ENCODE results near the gene PLBD1.

The PLBD1 gene

GRCh38 chr12:14514154-14514842, 53.4 kb downstream of the PLBD1 start:
- Histone ChIP-seq H3K27me3 (ENCODE audit: control insufficient read depth in 2 of 2, insufficient read depth in 2 of 2, low read length in 2 of 2) (no peaks in the 10 kb centered on the region), H3K4me3 (ENCODE audit: low read length in 2 of 2) (no peak overlapping the region), H3K27ac (ENCODE audit: low read depth in 2 of 2, low read length in 2 of 2) (peak overlapping the region; percentile 57 to 60), H3K9ac (ENCODE audit: low read depth in 1 of 2, low read length in 2 of 2) (no peak overlapping the region), H3K9me3 (ENCODE audit: control insufficient read depth in 2 of 2, low read length in 2 of 2) (no peaks in the 10 kb centered on the region), H3K4me1 (ENCODE audit: control insufficient read depth in 2 of 2, insufficient read depth in 2 of 2, low read length in 2 of 2) (peaks cover 2 to 3% of the 10 kb centered on the region in 2 donors), H3K36me3 (ENCODE audit: control insufficient read depth in 2 of 2, insufficient read depth in 2 of 2, low read length in 2 of 2) (no peaks in the 10 kb centered on the region)

- Histone ChIP-seq H3K4me1 (ENCODE audit: control insufficient read depth in 2 of 2, insufficient read depth in 2 of 2, low read length in 2 of 2) (peaks cover 0 to 3% of the 10 kb centered on the region in 2 donors), H3K9me3 (ENCODE audit: control insufficient read depth in 2 of 2, low read length in 2 of 2) (no peaks in the 10 kb centered on the region), H3K36me3 (ENCODE audit: control insufficient read depth in 2 of 2, insufficient read depth in 2 of 2, low read length in 2 of 2) (peaks cover 5 to 6% of the 10 kb centered on the region in 2 donors), H3K4me3 (ENCODE audit: low read length in 2 of 2) (no peak overlapping the region), H3K27ac (ENCODE audit: low read depth in 2 of 2, low read length in 2 of 2) (no peak overlapping the region), H3K9ac (ENCODE audit: low read depth in 1 of 2, low read length in 2 of 2) (no peak overlapping the region), H3K27me3 (ENCODE audit: control insufficient read depth in 2 of 2, insufficient read depth in 2 of 2, low read length in 2 of 2) (no peaks in the 10 kb centered on the region)
These were observed 57.1 kb downstream of the PLBD1 start for GRCh38 chr12:14510574-14510973.

GRCh38 chr12:14505626-14506596, 61.8 kb downstream of the PLBD1 start:
- Histone ChIP-seq H3K36me3 (ENCODE audit: control insufficient read depth in 2 of 2, insufficient read depth in 2 of 2, low read length in 2 of 2) (peaks cover 18 to 25% of the 10 kb centered on the region in 2 donors), H3K4me1 (ENCODE audit: control insufficient read depth in 2 of 2, insufficient read depth in 2 of 2, low read length in 2 of 2) (no peaks in the 10 kb centered on the region), H3K4me3 (ENCODE audit: low read length in 2 of 2) (no peak overlapping the region), H3K9me3 (ENCODE audit: control insufficient read depth in 2 of 2, low read length in 2 of 2) (no peaks in the 10 kb centered on the region), H3K27ac (ENCODE audit: low read depth in 2 of 2, low read length in 2 of 2) (no peak overlapping the region), H3K9ac (ENCODE audit: low read depth in 1 of 2, low read length in 2 of 2) (no peak overlapping the region), H3K27me3 (ENCODE audit: control insufficient read depth in 2 of 2, insufficient read depth in 2 of 2, low read length in 2 of 2) (no peaks in the 10 kb centered on the region)

- H3K4me1 ChIP-seq (ENCODE audit: control insufficient read depth in 2 of 2, insufficient read depth in 2 of 2, low read length in 2 of 2) = no peaks in the 10 kb centered on the region
- H3K9ac ChIP-seq (ENCODE audit: low read depth in 1 of 2, low read length in 2 of 2) = no peak overlapping the region
- H3K27ac ChIP-seq (ENCODE audit: low read depth in 2 of 2, low read length in 2 of 2) = no peak overlapping the region
- H3K4me3 ChIP-seq (ENCODE audit: low read length in 2 of 2) = no peak overlapping the region
- no peaks in the 10 kb centered on the region for H3K9me3 ChIP-seq (ENCODE audit: control insufficient read depth in 2 of 2, low read length in 2 of 2)
- peaks cover 44 to 59% of the 10 kb centered on the region in 2 donors for H3K36me3 ChIP-seq (ENCODE audit: control insufficient read depth in 2 of 2, insufficient read depth in 2 of 2, low read length in 2 of 2)
- H3K27me3 ChIP-seq (ENCODE audit: control insufficient read depth in 2 of 2, insufficient read depth in 2 of 2, low read length in 2 of 2) = no peaks in the 10 kb centered on the region
These were observed 72.4 kb downstream of the PLBD1 start for GRCh38 chr12:14495326-14495725.

- Histone ChIP-seq H3K27me3 (ENCODE audit: control insufficient read depth in 2 of 2, insufficient read depth in 2 of 2, low read length in 2 of 2) (no peaks in the 10 kb centered on the region), H3K36me3 (ENCODE audit: control insufficient read depth in 2 of 2, insufficient read depth in 2 of 2, low read length in 2 of 2) (peaks cover 54 to 66% of the 10 kb centered on the region in 2 donors), H3K27ac (ENCODE audit: low read depth in 2 of 2, low read length in 2 of 2) (no peak overlapping the region), H3K9me3 (ENCODE audit: control insufficient read depth in 2 of 2, low read length in 2 of 2) (no peaks in the 10 kb centered on the region), H3K4me3 (ENCODE audit: low read length in 2 of 2) (no peak overlapping the region), H3K4me1 (ENCODE audit: control insufficient read depth in 2 of 2, insufficient read depth in 2 of 2, low read length in 2 of 2) (no peaks in the 10 kb centered on the region), H3K9ac (ENCODE audit: low read depth in 1 of 2, low read length in 2 of 2) (no peak overlapping the region)
These were observed 84.8 kb downstream of the PLBD1 start for GRCh38 chr12:14482886-14483285.

GRCh38 chr12:14482361-14482760, 85.3 kb downstream of the PLBD1 start:
- H3K9me3 ChIP-seq (ENCODE audit: control insufficient read depth in 2 of 2, low read length in 2 of 2) = no peaks in the 10 kb centered on the region
- H3K36me3 ChIP-seq (ENCODE audit: control insufficient read depth in 2 of 2, insufficient read depth in 2 of 2, low read length in 2 of 2) = peaks cover 51 to 68% of the 10 kb centered on the region in 2 donors
- H3K27me3 ChIP-seq (ENCODE audit: control insufficient read depth in 2 of 2, insufficient read depth in 2 of 2, low read length in 2 of 2) = no peaks in the 10 kb centered on the region
- no peak overlapping the region for H3K4me3 ChIP-seq (ENCODE audit: low read length in 2 of 2)
- no peaks in the 10 kb centered on the region for H3K4me1 ChIP-seq (ENCODE audit: control insufficient read depth in 2 of 2, insufficient read depth in 2 of 2, low read length in 2 of 2)
- H3K27ac ChIP-seq (ENCODE audit: low read depth in 2 of 2, low read length in 2 of 2) = no peak overlapping the region
- no peak overlapping the region for H3K9ac ChIP-seq (ENCODE audit: low read depth in 1 of 2, low read length in 2 of 2)

GRCh38 chr12:14481201-14481600, 86.5 kb downstream of the PLBD1 start:
- Histone ChIP-seq H3K9me3 (ENCODE audit: control insufficient read depth in 2 of 2, low read length in 2 of 2) (no peaks in the 10 kb centered on the region), H3K36me3 (ENCODE audit: control insufficient read depth in 2 of 2, insufficient read depth in 2 of 2, low read length in 2 of 2) (peaks cover 50 to 65% of the 10 kb centered on the region in 2 donors), H3K27me3 (ENCODE audit: control insufficient read depth in 2 of 2, insufficient read depth in 2 of 2, low read length in 2 of 2) (no peaks in the 10 kb centered on the region), H3K27ac (ENCODE audit: low read depth in 2 of 2, low read length in 2 of 2) (no peak overlapping the region), H3K9ac (ENCODE audit: low read depth in 1 of 2, low read length in 2 of 2) (no peak overlapping the region), H3K4me1 (ENCODE audit: control insufficient read depth in 2 of 2, insufficient read depth in 2 of 2, low read length in 2 of 2) (no peaks in the 10 kb centered on the region), H3K4me3 (ENCODE audit: low read length in 2 of 2) (no peak overlapping the region)

- Histone ChIP-seq H3K9ac (ENCODE audit: low read depth in 1 of 2, low read length in 2 of 2) (no peak overlapping the region), H3K27me3 (ENCODE audit: control insufficient read depth in 2 of 2, insufficient read depth in 2 of 2, low read length in 2 of 2) (no peaks in the 10 kb centered on the region), H3K27ac (ENCODE audit: low read depth in 2 of 2, low read length in 2 of 2) (no peak overlapping the region), H3K4me3 (ENCODE audit: low read length in 2 of 2) (no peak overlapping the region), H3K9me3 (ENCODE audit: control insufficient read depth in 2 of 2, low read length in 2 of 2) (peaks cover 0 to 2% of the 10 kb centered on the region in 2 donors), H3K36me3 (ENCODE audit: control insufficient read depth in 2 of 2, insufficient read depth in 2 of 2, low read length in 2 of 2) (peaks cover 44 to 54% of the 10 kb centered on the region in 2 donors), H3K4me1 (ENCODE audit: control insufficient read depth in 2 of 2, insufficient read depth in 2 of 2, low read length in 2 of 2) (no peaks in the 10 kb centered on the region)
These were observed 88.7 kb downstream of the PLBD1 start for GRCh38 chr12:14479004-14479403.

- Histone ChIP-seq H3K4me1 (ENCODE audit: control insufficient read depth in 2 of 2, insufficient read depth in 2 of 2, low read length in 2 of 2) (no peaks in the 10 kb centered on the region), H3K4me3 (ENCODE audit: low read length in 2 of 2) (no peak overlapping the region), H3K27ac (ENCODE audit: low read depth in 2 of 2, low read length in 2 of 2) (no peak overlapping the region), H3K36me3 (ENCODE audit: control insufficient read depth in 2 of 2, insufficient read depth in 2 of 2, low read length in 2 of 2) (peaks cover 39 to 40% of the 10 kb centered on the region in 2 donors), H3K9me3 (ENCODE audit: control insufficient read depth in 2 of 2, low read length in 2 of 2) (peaks cover 10 to 12% of the 10 kb centered on the region in 2 donors), H3K27me3 (ENCODE audit: control insufficient read depth in 2 of 2, insufficient read depth in 2 of 2, low read length in 2 of 2) (no peaks in the 10 kb centered on the region), H3K9ac (ENCODE audit: low read depth in 1 of 2, low read length in 2 of 2) (no peak overlapping the region)
These were observed 93.9 kb downstream of the PLBD1 start for GRCh38 chr12:14473707-14474287.

- H3K36me3 ChIP-seq (ENCODE audit: control insufficient read depth in 2 of 2, insufficient read depth in 2 of 2, low read length in 2 of 2) = peaks cover 29 to 36% of the 10 kb centered on the region in 2 donors
- H3K27me3 ChIP-seq (ENCODE audit: control insufficient read depth in 2 of 2, insufficient read depth in 2 of 2, low read length in 2 of 2) = no peaks in the 10 kb centered on the region
- H3K9me3 ChIP-seq (ENCODE audit: control insufficient read depth in 2 of 2, low read length in 2 of 2) = peaks cover 10 to 12% of the 10 kb centered on the region in 2 donors
- H3K9ac ChIP-seq (ENCODE audit: low read depth in 1 of 2, low read length in 2 of 2) = no peak overlapping the region
- no peak overlapping the region for H3K27ac ChIP-seq (ENCODE audit: low read depth in 2 of 2, low read length in 2 of 2)
- no peak overlapping the region for H3K4me3 ChIP-seq (ENCODE audit: low read length in 2 of 2)
- no peaks in the 10 kb centered on the region for H3K4me1 ChIP-seq (ENCODE audit: control insufficient read depth in 2 of 2, insufficient read depth in 2 of 2, low read length in 2 of 2)
These were observed 96.2 kb downstream of the PLBD1 start for GRCh38 chr12:14471497-14471896.
